Caco-2 (cell line): Measurements from ENCODE around the gene BMP7. TPM values are rescaled to one million over a fixed set of nuclear protein-coding genes. Genes with fewer than 3 reads are reported as not detected.

Experiments
- BruUV-seq: library from RNA; stranded (reverse); fragments of 400-500 nt; replicated peaks from 2 replicates; lab custom pipeline; 2021; lab: Mats Ljungman, UMichigan
- CTCF ChIA-PET: fragments of 300-600 bp; sonication (Branson Sonifier 250); formaldehyde crosslinking; loops from one replicate; lab custom pipeline; 2022; ENCODE audit warnings: antibody characterized with exemption; lab: Charles Lee
- POLR2A ChIA-PET: fragments of 300-600 bp; sonication (Branson Sonifier 250); formaldehyde crosslinking; loops from one replicate; lab custom pipeline; 2022; ENCODE audit warnings: antibody characterized with exemption; lab: Charles Lee
- DNase-seq, 2 experiments: peaks; one replicate each; pipeline versions ENCODE4 v3.0.0 to v3.0.0-alpha.2; 2020 to 2022
- H3K27me3 ChIP-seq: replicated peaks from 2 replicates; pipeline ENCODE4 v1.6.0; 2011; ENCODE audit warnings: low read length; ENCODE audit not compliant: control insufficient read depth, insufficient read depth
- H3K36me3 ChIP-seq: 2 replicates; pipeline ENCODE4 v1.5.1; 2011; ENCODE audit warnings: low read length; ENCODE audit not compliant: control insufficient read depth, insufficient read depth
- H3K4me1 ChIP-seq: fragments of 250-450 bp; sonication (Bioruptor Pico); 2 replicates; pipeline ENCODE4 v1.5.1; 2020; ENCODE audit warnings: mild to moderate bottlenecking
- H3K4me3 ChIP-seq: 2 replicates; pipeline ENCODE4 v1.5.1; 2011; ENCODE audit warnings: low read depth, mild to moderate bottlenecking, control low read depth, low read length
- H3K9me3 ChIP-seq: fragments of 250-450 bp; sonication (Bioruptor Pico); 2 replicates; pipeline ENCODE4 v1.5.1; 2020; ENCODE audit warnings: mild to moderate bottlenecking, moderate library complexity
- H3K27ac Mint-ChIP-seq: one replicate; pipeline ENCODE4 v1.8.0; 2022; ENCODE audit warnings: mixed read lengths; ENCODE audit not compliant: unreplicated experiment
- H3K27me3 Mint-ChIP-seq: one replicate; pipeline ENCODE4 v1.8.0; 2022; ENCODE audit warnings: mixed read lengths; ENCODE audit not compliant: insufficient read depth, unreplicated experiment
- H3K36me3 Mint-ChIP-seq: one replicate; pipeline ENCODE4 v1.8.0; 2022; ENCODE audit warnings: mild to moderate bottlenecking, mixed read lengths; ENCODE audit not compliant: insufficient read depth, unreplicated experiment
- H3K4me1 Mint-ChIP-seq: one replicate; pipeline ENCODE4 v1.8.0; 2022; ENCODE audit warnings: low read depth, mixed read lengths; ENCODE audit not compliant: unreplicated experiment
- H3K4me3 Mint-ChIP-seq: one replicate; pipeline ENCODE4 v1.8.0; 2022; ENCODE audit warnings: mild to moderate bottlenecking, moderate library complexity, mixed read lengths; ENCODE audit not compliant: unreplicated experiment
- H3K9me3 Mint-ChIP-seq: one replicate; pipeline ENCODE4 v1.8.0; 2022; ENCODE audit warnings: mixed read lengths; ENCODE audit not compliant: unreplicated experiment
- CTCF ChIP-seq, 2 experiments: fragments of 200-600 bp in 1 of 2; IDR thresholded peaks; 1 replicate in 1 of 2; 2 replicates in 1 of 2; pipeline versions ENCODE4 v1.5.1 to v1.8.0; 2011 to 2022; ENCODE audit warnings: antibody characterized with exemption in 1 of 2, control low read depth in 1 of 2, inconsistent platforms in 1 of 2, low read depth in 1 of 2, low read length in 1 of 2, mild to moderate bottlenecking in 1 of 2, moderate library complexity in 1 of 2; ENCODE audit not compliant: insufficient read depth in 1 of 2, severe bottlenecking in 1 of 2, unreplicated experiment in 1 of 2
- intact Hi-C: fragments of 100-400 bp; cut with micrococcal nuclease; formaldehyde crosslinking; loops from one replicate; pipeline ENCODE4 v1.10.0; 2022; ENCODE audit not compliant: unreplicated experiment
- total RNA-seq: library from RNA; stranded (reverse); gene quantifications from 2 replicates; pipeline ENCODE4 v1.2.3, GENCODE V29; 2022

Gene BMP7
- total RNA-seq, 1 experiment from 2014 or later, result 317 TPM

- no peak overlapping the region for H3K27ac Mint-ChIP-seq
- no peaks in the 10 kb centered on the region for H3K4me1 ChIP-seq
- no peaks in the 10 kb centered on the region for H3K27me3 Mint-ChIP-seq
- POLR2A ChIA-PET, result no interaction called here
- DNase-seq, result no peak
- CTCF ChIA-PET, result interaction anchor here (0.6 to 2.2 kb wide), 4 partner anchors 103 to 293 kb away, joined by 3 to 11 read pairs (median 5); no protein-coding TSS in a partner anchor
- no peak overlapping the region for H3K4me3 Mint-ChIP-seq
- peaks cover 2% of the 10 kb centered on the region; the same call in 1 of the 2 replicates for H3K36me3 ChIP-seq
- peaks cover 7% of the 10 kb centered on the region for H3K9me3 Mint-ChIP-seq
- H3K27me3 ChIP-seq, result no peaks in the 10 kb centered on the region
- intact Hi-C loops, result loop anchor here (2.0 kb wide), 1 partner anchor 152 kb away; no protein-coding TSS in a partner anchor
- H3K4me1 Mint-ChIP-seq, result no peaks in the 10 kb centered on the region
- no peak for TF ChIP-seq CTCF (IDR thresholded peaks at IDR 0.05; ENCODE audit: insufficient read depth in 1 of 2, low read depth in 1 of 2, low read length in 1 of 2, severe bottlenecking in 1 of 2, unreplicated experiment in 1 of 2)
- BruUV-seq, result no TSS peak
- no peaks in the 10 kb centered on the region for H3K9me3 ChIP-seq
- H3K4me3 ChIP-seq, result no peak overlapping the region
- H3K36me3 Mint-ChIP-seq, result peaks cover 84% of the 10 kb centered on the region
Measured at GRCh38 chr20:57180387-57180786, 86.1 kb downstream of the BMP7 start.

GRCh38 chr20:57179265-57179664 is 87.2 kb downstream of the BMP7 start:
- TF ChIP-seq CTCF (IDR thresholded peaks at IDR 0.05; ENCODE audit: insufficient read depth in 1 of 2, low read depth in 1 of 2, low read length in 1 of 2, severe bottlenecking in 1 of 2, unreplicated experiment in 1 of 2), result no peak
- BruUV-seq, result no TSS peak
- peaks cover 84% of the 10 kb centered on the region for H3K36me3 Mint-ChIP-seq

GRCh38 chr20:57178582-57179111 is 87.8 kb downstream of the BMP7 start:
- no peak for TF ChIP-seq CTCF (IDR thresholded peaks at IDR 0.05; ENCODE audit: insufficient read depth in 1 of 2, low read depth in 1 of 2, low read length in 1 of 2, severe bottlenecking in 1 of 2, unreplicated experiment in 1 of 2)
- Mint-ChIP-seq H3K4me3 (no peak overlapping the region), H3K36me3 (peaks cover 84% of the 10 kb centered on the region), H3K27ac (no peak overlapping the region), H3K27me3 (no peaks in the 10 kb centered on the region), H3K4me1 (no peaks in the 10 kb centered on the region), H3K9me3 (no peaks in the 10 kb centered on the region)
- Histone ChIP-seq H3K4me3 (no peak overlapping the region), H3K27me3 (no peaks in the 10 kb centered on the region), H3K9me3 (no peaks in the 10 kb centered on the region), H3K4me1 (no peaks in the 10 kb centered on the region), H3K36me3 (peaks cover 2% of the 10 kb centered on the region; the same call in 1 of the 2 replicates)
- no TSS peak for BruUV-seq
- POLR2A ChIA-PET, result no interaction called here
- CTCF ChIA-PET, result interaction anchor here (0.5 to 1.2 kb wide), 3 partner anchors 18 to 154 kb away, joined by 3 to 6 read pairs (median 3); no protein-coding TSS in a partner anchor
- no peak for DNase-seq
- intact Hi-C loops, result no loop called here

More at GRCh38 chr20:57179265-57179664, 87.2 kb downstream of the BMP7 start:
- no peaks in the 10 kb centered on the region for H3K4me1 ChIP-seq
- no peaks in the 10 kb centered on the region for H3K9me3 ChIP-seq
- no peaks in the 10 kb centered on the region for H3K27me3 Mint-ChIP-seq
- no peaks in the 10 kb centered on the region for H3K4me1 Mint-ChIP-seq
- DNase-seq, result no peak
- CTCF ChIA-PET, result interaction anchor here (1.2 kb wide), 1 partner anchor 153 kb away, joined by 6 read pairs; no protein-coding TSS in a partner anchor
- no peak overlapping the region for H3K4me3 Mint-ChIP-seq
- H3K27me3 ChIP-seq, result no peaks in the 10 kb centered on the region
- intact Hi-C loops, result no loop called here
- H3K27ac Mint-ChIP-seq, result no peak overlapping the region
- no peaks in the 10 kb centered on the region for H3K9me3 Mint-ChIP-seq
- POLR2A ChIA-PET, result interaction anchor here (0.6 kb wide), 1 partner anchor 41 kb away, joined by 3 read pairs; no protein-coding TSS in a partner anchor
- H3K4me3 ChIP-seq, result no peak overlapping the region
- peaks cover 2% of the 10 kb centered on the region; the same call in 1 of the 2 replicates for H3K36me3 ChIP-seq
